GM20431 (cell line): Measurements from ENCODE around the gene ASIC5.
"Not testable (repeated sequence)": the region's sequence is repeated elsewhere in the genome, so short reads cannot be mapped to it uniquely, and the experiment has no call there.

ENCODE experiments used
- in situ Hi-C: fragments of 300-500 bp; cut with MseI, MboI; formaldehyde crosslinking; loops from one replicate; pipeline ENCODE4 v1.15.0; 2020; ENCODE audit warnings: low sequenced_read_pairs; ENCODE audit not compliant: unreplicated experiment

The ASIC5 gene

DNA sequence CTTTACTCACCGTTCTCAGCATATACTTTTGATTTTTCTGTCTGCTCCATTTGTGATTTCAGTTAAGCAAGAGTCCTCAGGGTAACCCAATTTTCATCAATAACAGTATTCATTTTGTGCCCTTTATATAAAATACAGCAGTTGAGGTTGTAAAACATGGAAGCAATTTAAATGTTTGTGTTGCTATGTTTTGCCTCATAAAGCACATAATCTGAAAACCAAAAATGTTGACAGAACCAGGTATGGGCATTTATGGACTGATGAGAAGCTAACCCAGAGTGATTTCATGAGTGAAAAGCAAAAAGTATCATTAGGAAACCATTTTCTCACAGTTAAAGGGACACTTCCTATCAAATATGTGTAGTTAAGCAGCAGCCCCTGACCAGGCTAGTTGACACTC, at the start of gene ASIC5:
ASIC5 (minus strand) TSS at position 101 of the 400 bp plus-strand sequence; CDS start at position 50, 51 bp downstream.
- in situ Hi-C loops = no loop called here

DNA sequence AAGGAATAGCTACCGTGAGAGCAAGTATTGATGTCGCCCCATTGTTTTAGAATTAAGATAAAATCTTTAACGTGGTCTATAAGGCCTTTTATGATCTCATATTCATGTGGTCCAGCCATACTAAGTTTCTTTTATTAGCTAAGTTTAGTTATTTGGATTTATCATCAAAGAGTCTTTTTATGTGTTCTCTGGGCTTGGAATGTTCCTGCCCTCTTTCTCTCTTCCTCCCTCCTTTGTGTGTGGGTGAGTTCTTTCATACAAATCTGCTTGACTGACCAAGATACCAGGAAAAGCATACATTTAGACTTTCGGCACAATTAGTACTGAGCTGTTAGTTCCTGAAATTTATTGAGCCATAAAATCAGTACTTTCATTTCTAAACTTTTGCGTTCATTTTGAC, 48.7 kb upstream of the ASIC5 start:
- in situ Hi-C loops = no loop called here

DNA sequence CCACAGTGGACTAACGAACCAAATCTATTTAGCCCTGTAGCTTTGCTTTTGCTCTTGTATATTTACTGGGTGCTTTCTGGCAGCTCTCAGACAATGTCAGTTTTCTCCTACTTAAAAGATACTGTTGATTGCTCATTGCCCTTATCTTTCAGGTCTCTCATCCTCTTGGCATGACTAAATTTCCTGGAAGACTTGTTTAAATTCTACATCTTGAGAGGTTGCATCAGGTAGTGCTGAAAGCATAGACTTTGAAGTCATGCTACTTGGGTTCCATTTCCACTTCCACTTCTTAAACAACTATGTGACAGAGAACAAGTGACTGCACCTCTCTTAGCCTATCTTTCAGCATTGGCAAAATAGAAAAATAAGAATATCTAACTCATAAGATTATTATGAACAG, 45.8 kb upstream of the ASIC5 start:
- in situ Hi-C loops = no loop called here

DNA sequence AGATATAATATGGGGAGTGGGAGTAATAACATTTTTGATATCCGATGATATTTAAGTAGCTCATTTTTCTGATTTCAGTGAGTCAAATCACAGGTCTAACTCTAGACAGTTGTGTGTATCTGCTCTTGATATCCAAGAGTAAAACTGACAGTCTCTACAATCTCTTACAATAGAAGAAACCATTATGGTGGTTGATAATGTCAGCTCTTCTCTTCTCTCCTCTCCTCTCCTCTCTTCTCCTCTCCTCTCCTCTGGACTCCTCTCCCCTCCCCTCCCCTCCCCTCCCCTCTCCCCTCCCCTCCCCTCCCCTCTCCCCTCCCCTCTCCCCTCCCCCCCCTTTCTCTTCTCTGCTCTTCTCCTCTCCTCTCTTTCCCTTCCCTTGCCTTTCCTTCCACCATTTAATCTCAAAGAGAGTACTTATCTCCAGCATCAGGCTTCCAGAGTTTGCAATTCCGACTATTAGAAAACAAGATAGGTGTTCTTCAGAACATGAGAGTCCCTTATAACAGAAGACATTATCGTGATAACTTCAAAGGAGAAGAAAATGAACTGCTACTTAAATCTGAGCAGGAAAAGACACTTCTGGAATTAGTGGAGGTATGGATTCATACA, 43.6 kb upstream of the ASIC5 start:
- in situ Hi-C loops = no loop called here

GRCh38 chr4:155908187-155909139, 42.4 kb upstream of the ASIC5 start:
- in situ Hi-C loops = no loop called here

- in situ Hi-C loops = no loop called here
Observed at GRCh38 chr4:155907556-155907955, 41.5 kb upstream of the ASIC5 start.

DNA sequence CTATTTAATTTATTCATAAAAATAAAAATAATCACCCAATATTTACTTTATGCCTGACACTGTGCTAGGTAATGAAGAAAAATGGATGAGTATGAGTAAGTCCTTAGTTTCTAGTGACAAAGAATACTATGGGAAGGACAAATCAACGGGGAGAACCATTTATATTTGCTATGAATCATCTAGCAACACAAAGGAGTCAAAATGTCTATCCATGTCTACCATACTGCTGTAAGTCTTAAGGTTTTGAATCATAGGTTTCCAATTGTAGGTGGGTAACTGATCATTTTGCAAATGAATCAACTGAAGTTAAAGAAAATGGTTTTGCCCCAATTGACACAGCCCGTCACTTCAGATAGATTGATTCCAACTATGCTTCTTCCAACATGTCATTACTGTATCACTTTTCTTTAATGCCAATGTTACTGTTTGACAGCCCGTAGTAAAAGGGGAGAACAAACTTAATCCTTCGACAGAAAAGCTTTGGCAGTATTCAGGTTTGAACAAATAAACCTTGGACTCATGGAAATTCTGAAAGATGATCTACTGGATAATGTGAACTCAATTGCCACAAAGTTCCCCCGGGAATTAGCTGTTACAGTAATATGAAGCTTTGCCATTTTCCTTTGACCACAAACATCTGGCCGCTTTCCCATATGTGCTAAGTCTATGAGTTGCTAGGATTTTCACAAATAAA, 40.6 kb upstream of the ASIC5 start:
- in situ Hi-C loops = no loop called here

DNA sequence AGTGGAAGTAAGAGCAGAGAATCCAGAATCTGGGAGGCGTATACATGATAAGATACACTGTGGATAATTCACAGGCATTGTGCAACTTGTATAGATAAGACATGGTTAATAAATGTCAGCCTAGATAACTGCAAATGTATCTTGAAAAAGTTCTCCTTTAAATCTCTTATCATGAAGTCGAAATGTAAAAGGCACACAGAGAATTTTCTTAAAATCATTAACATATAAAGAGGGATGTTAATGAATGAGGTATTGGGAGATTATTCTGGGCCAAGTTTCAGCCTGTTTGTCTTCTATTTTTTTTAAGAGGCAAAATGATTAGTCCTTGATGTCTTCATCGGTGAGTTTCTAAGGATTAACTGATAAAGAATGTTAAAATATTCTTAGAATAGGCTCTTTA, 38.3 kb upstream of the ASIC5 start:
- in situ Hi-C loops = no loop called here

- in situ Hi-C loops = no loop called here
Observed at GRCh38 chr4:155903453-155903852, 37.4 kb upstream of the ASIC5 start, which contains the start of gene TDO2. Gene TDO2, plus strand, starts transcription at chr4:155903696. Its CDS starts 63 bp downstream, at chr4:155903759.

- in situ Hi-C loops = no loop called here
Observed at GRCh38 chr4:155901013-155901412, 34.9 kb upstream of the ASIC5 start.

- in situ Hi-C loops = no loop called here
Observed at GRCh38 chr4:155900381-155900780, 34.3 kb upstream of the ASIC5 start.

GRCh38 chr4:155899891-155900290, 33.8 kb upstream of the ASIC5 start:
- in situ Hi-C loops = no loop called here

- in situ Hi-C loops = not testable (repeated sequence)
Observed at GRCh38 chr4:155898371-155898770, 32.3 kb upstream of the ASIC5 start.

DNA sequence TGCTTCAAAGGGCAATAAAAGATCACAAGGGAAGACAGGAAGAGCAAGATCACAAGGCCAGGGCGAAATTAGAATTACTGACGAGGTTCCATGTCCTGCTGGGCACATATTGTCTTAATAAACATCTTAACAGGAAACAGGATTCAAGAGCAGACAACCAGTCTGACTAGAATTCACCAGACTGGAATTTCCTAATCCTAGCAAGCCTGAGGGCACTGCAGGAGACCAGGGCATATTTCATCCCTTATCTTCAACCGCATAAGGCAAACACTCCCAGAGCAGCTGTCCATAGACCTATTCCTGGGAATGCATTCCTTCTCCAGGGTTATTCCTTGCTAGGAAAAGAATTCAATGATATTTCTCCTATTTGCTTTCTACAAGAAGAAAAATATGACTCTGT, 25.0 kb upstream of the ASIC5 start:
- in situ Hi-C loops = no loop called here

DNA sequence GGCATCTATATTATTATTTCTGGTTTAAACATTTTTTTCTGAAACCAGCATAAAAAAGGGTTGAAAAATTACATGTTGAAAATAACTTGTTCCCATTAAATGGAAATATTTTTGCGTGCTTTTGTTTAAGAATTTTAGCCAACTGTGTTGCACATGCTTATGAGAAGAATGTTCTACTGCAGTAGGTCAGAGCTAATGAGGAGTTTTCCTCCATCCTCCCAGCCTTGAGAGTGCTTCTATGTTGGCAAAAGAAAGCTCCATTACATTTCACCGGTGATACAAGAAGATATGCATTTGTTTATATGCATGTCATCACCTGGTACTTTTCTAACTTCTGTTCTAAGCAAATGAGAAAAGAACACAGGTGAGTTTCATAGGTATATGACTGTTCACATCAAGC, 23.9 kb upstream of the ASIC5 start:
- in situ Hi-C loops = no loop called here

- in situ Hi-C loops = no loop called here
Observed at GRCh38 chr4:155889031-155889793, 23.1 kb upstream of the ASIC5 start.

DNA sequence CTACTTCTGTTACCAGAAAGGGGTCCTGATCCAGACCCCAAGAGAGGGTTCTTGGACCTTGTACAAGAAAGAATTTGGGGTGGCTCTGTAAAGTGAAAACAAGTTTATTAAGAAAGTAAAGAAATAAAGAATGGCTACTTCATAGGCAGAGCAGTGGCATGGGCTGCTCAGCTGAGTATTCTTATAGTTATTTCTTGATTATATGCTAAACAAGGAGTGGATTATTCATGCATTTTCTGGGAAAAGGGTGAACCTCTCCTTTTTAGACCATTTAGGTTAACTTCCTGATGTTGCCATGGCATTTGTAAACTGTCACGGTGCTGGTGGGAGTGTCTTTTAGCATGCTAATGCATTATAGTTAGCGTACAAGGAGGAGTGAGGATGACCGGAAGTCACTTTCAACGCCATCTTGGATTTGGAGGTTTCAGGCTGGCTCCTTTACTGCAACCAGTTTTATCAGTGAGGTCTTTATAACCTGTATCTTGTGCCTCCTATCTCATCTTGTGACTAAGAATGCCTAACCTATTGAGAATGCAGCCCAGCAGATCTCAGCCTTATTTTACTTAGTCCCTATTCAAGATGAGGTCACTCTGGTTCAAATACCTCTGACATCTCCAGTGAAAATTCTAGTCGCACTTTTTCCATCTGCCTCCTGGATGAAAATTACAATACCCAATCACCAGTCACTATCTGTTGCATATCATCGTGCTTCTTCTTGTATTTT, 21.9 kb upstream of the ASIC5 start:
- in situ Hi-C loops = no loop called here

GRCh38 chr4:155887045-155887444, 21.0 kb upstream of the ASIC5 start:
- in situ Hi-C loops = no loop called here

DNA sequence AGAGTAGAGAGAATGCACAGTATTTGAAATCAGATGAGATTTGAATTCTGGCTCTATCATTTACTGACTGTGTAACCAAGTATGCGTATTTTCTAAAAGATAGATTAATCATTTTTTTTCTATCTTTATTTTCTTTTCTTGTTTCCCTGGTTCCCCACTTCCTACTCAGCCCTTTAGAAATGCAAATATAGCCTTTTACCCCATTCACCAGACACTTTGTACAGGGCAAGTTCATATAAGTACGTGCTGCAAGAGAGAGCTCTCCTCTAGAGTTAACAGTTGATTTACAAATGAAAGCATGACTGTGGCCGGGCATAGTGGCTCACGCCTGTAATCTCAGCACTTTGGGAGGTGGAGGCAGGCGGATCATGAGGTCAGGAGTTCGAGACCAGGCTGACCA, 19.6 kb upstream of the ASIC5 start:
- in situ Hi-C loops = no loop called here
